ENCODE results near the gene TET1.
A peak's percentile ranks its signal among the peaks of the same experiment; 100 is the strongest.
"Not testable (repeated sequence)": the region's sequence is repeated elsewhere in the genome, so short reads cannot be mapped to it uniquely, and the experiment has no call there.

The TET1 gene

DNA sequence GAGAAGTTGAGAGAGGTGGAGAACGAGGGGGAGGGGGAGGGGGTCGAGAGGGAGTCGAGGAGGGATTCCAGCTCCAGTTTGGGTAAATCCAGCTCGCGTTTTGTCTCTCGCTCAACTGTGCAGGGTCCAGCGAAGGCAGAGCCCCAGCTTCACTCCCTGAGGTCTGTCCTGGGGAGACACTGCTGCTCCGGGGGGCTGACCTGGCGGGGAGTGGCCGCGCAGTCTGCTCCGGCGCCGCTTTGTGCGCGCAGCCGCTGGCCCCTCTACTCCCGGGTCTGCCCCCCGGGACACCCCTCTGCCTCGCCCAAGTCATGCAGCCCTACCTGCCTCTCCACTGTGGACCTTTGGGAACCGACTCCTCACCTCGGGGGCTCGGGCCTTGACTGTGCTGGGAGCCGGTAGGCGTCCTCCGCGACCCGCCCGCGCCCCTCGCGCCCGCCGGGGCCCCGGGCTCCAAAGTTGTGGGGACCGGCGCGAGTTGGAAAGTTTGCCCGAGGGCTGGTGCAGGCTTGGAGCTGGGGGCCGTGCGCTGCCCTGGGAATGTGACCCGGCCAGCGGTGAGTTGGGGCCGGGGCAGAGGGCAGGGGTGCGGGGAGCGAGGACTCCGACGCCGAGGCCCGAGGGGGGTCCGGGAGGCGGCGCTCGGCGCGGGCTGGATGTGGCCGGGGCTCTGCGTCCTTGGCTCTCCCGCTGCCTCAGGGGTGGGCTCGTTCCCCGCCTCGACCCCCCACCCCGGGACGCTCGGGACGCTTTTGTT is at the start of gene TET1:
TET1 (plus strand) TSS at position 152 of the 757 bp plus-strand sequence. CDS start 12,002 bp downstream, outside the sequence.
- H3K79me2 ChIP-seq (ENCODE audit: insufficient read depth, low read depth) = no peaks in the 10 kb centered on the region

DNA sequence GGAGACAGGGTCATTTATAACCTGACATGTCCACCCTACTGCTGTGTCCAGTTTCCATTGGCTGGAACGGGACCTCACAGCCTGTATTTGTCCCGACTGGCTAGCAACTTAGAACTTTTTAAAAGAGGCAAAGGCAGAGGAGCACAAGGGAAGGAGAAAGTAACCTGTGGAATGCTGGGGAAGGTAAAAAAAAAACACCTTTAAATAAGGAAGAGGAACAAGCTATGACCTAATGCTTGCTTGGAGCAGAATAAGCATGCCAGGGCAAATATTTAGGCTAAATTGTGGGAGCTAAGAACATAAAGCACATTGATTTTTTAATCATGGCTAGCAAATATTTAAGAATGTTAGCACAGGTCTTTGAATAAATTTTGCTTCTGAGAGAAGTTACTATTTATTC is 43.9 kb upstream of the TET1 start:
- H3K27ac ChIP-seq; H3K4me3 ChIP-seq (IDR thresholded peaks at IDR 0.05; ENCODE audit: insufficient read depth, low read depth, low read length); H3K79me2 ChIP-seq (ENCODE audit: insufficient read depth, low read depth); H4K20me1 ChIP-seq (ENCODE audit: insufficient read depth); H3K27me3 ChIP-seq (ENCODE audit: insufficient read depth, low read depth); H3K36me3 ChIP-seq (ENCODE audit: insufficient read depth); H3K4me1 ChIP-seq (ENCODE audit: low read depth, poor library complexity, severe bottlenecking); H3K9ac ChIP-seq; H2AFZ ChIP-seq (ENCODE audit: low read depth); H3K4me2 ChIP-seq: not testable (repeated sequence)

More for the DNA sequence above, at the start of gene TET1:
- Histone ChIP-seq H3K4me1 (ENCODE audit: low read depth, poor library complexity, severe bottlenecking) (peaks cover 8% of the 10 kb centered on the region), H2AFZ (ENCODE audit: low read depth) (peak within 1 kb of the TSS; percentile 97), H3K4me2 (peak within 1 kb of the TSS; percentile 84), H3K27ac (no peak within 1 kb of the TSS), H3K9ac (peak within 1 kb of the TSS; percentile 73), H4K20me1 (ENCODE audit: insufficient read depth) (no peaks in the 10 kb centered on the region), H3K36me3 (ENCODE audit: insufficient read depth) (no peaks in the 10 kb centered on the region), H3K4me3 (IDR thresholded peaks at IDR 0.05; ENCODE audit: insufficient read depth, low read depth, low read length) (no peak within 1 kb of the TSS), H3K27me3 (ENCODE audit: insufficient read depth, low read depth) (no peaks in the 10 kb centered on the region; the same call in 1 of the 2 replicates)
- TF ChIP-seq, protein P1, sequence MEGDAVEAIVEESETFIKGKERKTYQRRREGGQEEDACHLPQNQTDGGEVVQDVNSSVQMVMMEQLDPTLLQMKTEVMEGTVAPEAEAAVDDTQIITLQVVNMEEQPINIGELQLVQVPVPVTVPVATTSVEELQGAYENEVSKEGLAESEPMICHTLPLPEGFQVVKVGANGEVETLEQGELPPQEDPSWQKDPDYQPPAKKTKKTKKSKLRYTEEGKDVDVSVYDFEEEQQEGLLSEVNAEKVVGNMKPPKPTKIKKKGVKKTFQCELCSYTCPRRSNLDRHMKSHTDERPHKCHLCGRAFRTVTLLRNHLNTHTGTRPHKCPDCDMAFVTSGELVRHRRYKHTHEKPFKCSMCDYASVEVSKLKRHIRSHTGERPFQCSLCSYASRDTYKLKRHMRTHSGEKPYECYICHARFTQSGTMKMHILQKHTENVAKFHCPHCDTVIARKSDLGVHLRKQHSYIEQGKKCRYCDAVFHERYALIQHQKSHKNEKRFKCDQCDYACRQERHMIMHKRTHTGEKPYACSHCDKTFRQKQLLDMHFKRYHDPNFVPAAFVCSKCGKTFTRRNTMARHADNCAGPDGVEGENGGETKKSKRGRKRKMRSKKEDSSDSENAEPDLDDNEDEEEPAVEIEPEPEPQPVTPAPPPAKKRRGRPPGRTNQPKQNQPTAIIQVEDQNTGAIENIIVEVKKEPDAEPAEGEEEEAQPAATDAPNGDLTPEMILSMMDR (conservative IDR thresholded peaks at IDR 0.05; ENCODE audit: low read depth, low read length) = no peak

DNA sequence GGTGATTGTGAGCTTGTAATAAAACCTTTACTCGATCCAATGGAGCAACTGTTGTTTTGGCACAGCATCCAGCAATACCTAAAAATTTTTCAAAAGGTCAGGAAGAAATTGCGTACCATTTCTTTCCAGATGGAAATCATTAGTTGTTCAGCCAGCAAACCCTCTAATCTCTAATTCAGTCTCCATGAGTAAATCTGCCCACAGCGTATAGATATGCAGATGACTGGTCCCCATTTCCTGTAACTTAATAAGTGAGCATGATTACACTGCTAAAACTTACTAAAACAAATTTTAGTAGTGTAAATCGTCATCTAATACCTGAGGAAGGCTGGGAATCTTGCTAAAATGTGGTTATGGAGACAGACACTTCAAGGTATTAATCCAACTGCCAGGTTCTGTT is 43.4 kb upstream of the TET1 start:
- Histone ChIP-seq H4K20me1 (ENCODE audit: insufficient read depth) (no peaks in the 10 kb centered on the region), H3K9ac (no peak overlapping the region), H3K4me3 (IDR thresholded peaks at IDR 0.05; ENCODE audit: insufficient read depth, low read depth, low read length) (no peak overlapping the region), H3K27ac (no peak overlapping the region), H3K27me3 (ENCODE audit: insufficient read depth, low read depth) (no peaks in the 10 kb centered on the region), H2AFZ (ENCODE audit: low read depth) (no peak overlapping the region), H3K36me3 (ENCODE audit: insufficient read depth) (no peaks in the 10 kb centered on the region), H3K4me1 (ENCODE audit: low read depth, poor library complexity, severe bottlenecking) (no peaks in the 10 kb centered on the region), H3K4me2 (no peak overlapping the region), H3K79me2 (ENCODE audit: insufficient read depth, low read depth) (no peaks in the 10 kb centered on the region)
- TF ChIP-seq, protein P1 (conservative IDR thresholded peaks at IDR 0.05; ENCODE audit: low read depth, low read length) = no peak

DNA sequence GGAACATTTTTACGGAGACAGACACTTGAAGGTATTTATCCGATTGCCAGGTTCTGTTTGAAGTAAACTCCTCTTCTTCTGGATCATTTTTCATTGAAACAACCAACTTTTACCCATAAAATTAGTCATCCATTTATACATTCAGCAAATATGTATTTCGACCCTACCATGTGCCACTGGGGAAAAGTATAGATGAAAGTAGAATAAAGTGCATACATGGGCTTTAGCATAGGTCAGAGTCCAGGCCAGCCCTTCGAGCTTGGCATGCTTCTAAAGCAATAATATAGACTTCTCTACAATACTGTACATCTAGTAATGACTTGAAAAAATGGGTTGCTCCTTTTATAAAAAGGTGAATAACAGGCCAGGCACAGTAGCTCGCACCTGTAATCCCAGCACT is 42.9 kb upstream of the TET1 start:
- no peaks in the 10 kb centered on the region for H3K79me2 ChIP-seq (ENCODE audit: insufficient read depth, low read depth)
- no peak overlapping the region for H3K27ac ChIP-seq
- H4K20me1 ChIP-seq (ENCODE audit: insufficient read depth) = no peaks in the 10 kb centered on the region
- no peaks in the 10 kb centered on the region for H3K4me1 ChIP-seq (ENCODE audit: low read depth, poor library complexity, severe bottlenecking)
- H3K9ac ChIP-seq = no peak overlapping the region
- TF ChIP-seq, protein P1 (conservative IDR thresholded peaks at IDR 0.05; ENCODE audit: low read depth, low read length) = no peak
- H3K27me3 ChIP-seq (ENCODE audit: insufficient read depth, low read depth) = no peaks in the 10 kb centered on the region
- H3K4me2 ChIP-seq = no peak overlapping the region
- no peak overlapping the region for H3K4me3 ChIP-seq (IDR thresholded peaks at IDR 0.05; ENCODE audit: insufficient read depth, low read depth, low read length)
- H3K36me3 ChIP-seq (ENCODE audit: insufficient read depth) = no peaks in the 10 kb centered on the region; the same call in 1 of the 2 replicates
- no peak overlapping the region for H2AFZ ChIP-seq (ENCODE audit: low read depth)

DNA sequence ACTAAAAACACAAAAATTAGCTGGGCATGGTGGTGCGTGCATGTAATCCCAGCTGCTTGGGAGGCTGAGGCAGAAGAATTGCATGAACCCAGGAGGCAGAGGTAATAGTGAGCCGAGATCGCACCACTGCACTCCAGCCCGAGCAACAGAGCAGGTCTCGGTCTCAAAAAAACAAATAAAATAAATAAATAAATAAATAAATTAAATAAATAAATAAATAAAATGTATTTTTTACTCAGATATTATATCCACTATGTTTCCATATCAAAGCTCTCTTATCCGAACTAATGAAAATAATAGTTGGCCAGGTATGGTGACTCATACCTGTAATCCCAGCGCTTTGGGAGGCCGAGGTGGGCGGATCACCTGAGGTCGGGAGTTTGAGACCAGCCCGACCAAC is 41.5 kb upstream of the TET1 start:
- H3K9ac ChIP-seq; H4K20me1 ChIP-seq (ENCODE audit: insufficient read depth); H3K36me3 ChIP-seq (ENCODE audit: insufficient read depth); H3K4me1 ChIP-seq (ENCODE audit: low read depth, poor library complexity, severe bottlenecking); H3K4me3 ChIP-seq (IDR thresholded peaks at IDR 0.05; ENCODE audit: insufficient read depth, low read depth, low read length); H3K27ac ChIP-seq; H3K27me3 ChIP-seq (ENCODE audit: insufficient read depth, low read depth); H2AFZ ChIP-seq (ENCODE audit: low read depth); H3K4me2 ChIP-seq; H3K79me2 ChIP-seq (ENCODE audit: insufficient read depth, low read depth): not testable (repeated sequence)

DNA sequence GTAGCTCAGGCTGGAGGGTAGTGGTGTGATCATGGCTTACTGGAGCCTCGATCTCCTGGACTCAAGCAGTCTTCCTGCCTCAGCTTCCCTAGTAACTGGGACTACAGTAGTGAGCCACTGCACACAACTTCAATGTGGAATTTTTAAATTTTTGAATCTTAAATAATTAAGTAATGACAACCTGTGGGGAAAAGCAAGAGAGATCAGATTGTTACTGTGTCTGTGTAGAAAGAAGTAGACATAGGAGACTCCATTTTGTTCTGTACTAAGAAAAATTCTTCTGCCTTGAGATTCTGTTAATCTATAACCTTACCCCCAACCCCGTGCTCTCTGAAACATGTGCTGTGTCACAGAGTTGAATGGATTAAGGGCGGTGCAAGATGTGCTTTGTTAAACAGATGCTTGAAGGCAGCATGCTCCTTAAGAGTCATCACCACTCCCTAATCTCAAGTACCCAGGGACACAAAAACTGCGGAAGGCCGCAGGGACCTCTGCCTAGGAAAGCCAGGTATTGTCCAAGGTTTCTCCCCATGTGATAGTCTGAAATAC is 34.6 kb upstream of the TET1 start:
- H3K4me1 ChIP-seq (ENCODE audit: low read depth, poor library complexity, severe bottlenecking); H3K27me3 ChIP-seq (ENCODE audit: insufficient read depth, low read depth); H3K27ac ChIP-seq; H4K20me1 ChIP-seq (ENCODE audit: insufficient read depth); H3K36me3 ChIP-seq (ENCODE audit: insufficient read depth); H3K4me3 ChIP-seq (IDR thresholded peaks at IDR 0.05; ENCODE audit: insufficient read depth, low read depth, low read length); H3K9ac ChIP-seq; H3K79me2 ChIP-seq (ENCODE audit: insufficient read depth, low read depth); H3K4me2 ChIP-seq; H2AFZ ChIP-seq (ENCODE audit: low read depth): not testable (repeated sequence)

All from KMS-11 (cell line).